Measurements from ENCODE around the gene CBL.

Gene CBL

DNA sequence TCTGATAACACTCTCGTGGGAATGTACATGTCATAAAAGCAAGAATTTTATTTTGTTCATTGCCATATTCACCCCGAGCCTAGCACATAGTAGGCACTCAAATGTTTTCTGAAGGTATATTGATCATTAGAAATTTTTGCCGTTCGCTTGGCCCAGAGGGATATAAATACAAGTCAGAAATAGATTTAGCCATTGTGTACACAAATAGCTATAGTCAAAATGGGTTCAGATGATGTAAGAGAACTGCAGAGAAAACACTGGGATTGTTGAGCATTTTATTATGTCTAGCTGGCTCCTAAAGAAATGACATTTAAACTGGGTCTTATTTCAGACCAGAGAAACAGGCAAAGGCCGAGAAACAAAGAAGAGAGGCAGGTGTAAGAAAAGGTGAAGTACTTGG lies 61.5 kb downstream of the CBL start:
- H3K4me1 ChIP-seq (ENCODE audit: control insufficient read depth, insufficient read depth, low read length, poor library complexity, severe bottlenecking): peaks cover 17% of the 10 kb centered on the region
- 85 to 88% methylated on average over 1 of the region's 5 CpGs for WGBS, 2 experiments (ENCODE audit: insufficient coverage in 2 of 2)

DNA sequence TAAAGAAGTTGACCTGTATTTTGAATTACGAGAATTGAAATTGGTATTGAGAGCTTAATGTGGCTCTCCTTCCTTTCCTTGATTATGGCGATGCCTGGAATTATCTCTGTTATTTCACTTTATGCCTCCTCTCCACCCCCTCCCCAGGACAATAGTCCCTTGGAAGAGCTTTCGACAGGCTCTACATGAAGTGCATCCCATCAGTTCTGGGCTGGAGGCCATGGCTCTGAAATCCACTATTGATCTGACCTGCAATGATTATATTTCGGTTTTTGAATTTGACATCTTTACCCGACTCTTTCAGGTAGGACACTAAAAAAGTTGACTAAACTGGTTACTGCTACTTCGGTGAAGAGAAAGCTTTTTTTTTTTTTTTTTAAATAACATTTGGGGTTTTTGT lies 67.6 kb downstream of the CBL start:
- no peaks in the 10 kb centered on the region for H3K4me1 ChIP-seq (ENCODE audit: control insufficient read depth, insufficient read depth, low read length, poor library complexity, severe bottlenecking)
- no peaks in the 10 kb centered on the region for H3K9me3 ChIP-seq (ENCODE audit: control insufficient read depth, low read length)
- peaks cover 68% of the 10 kb centered on the region for H3K36me3 ChIP-seq (ENCODE audit: control insufficient read depth, insufficient read depth, low read length)
- H3K27ac ChIP-seq (ENCODE audit: low read depth, low read length, severe bottlenecking): no peak overlapping the region
- no peak overlapping the region for H3K4me3 ChIP-seq (ENCODE audit: extremely low read depth, insufficient read depth, low read length, poor library complexity, severe bottlenecking)
- WGBS, 2 experiments (ENCODE audit: insufficient coverage in 2 of 2): 100% methylated on average over 3 of the region's 6 CpGs

More for the DNA sequence above, 61.5 kb downstream of the CBL start:
- Histone ChIP-seq H3K9me3 (ENCODE audit: control insufficient read depth, low read length) (no peaks in the 10 kb centered on the region), H3K27ac (ENCODE audit: low read depth, low read length, severe bottlenecking) (no peak overlapping the region), H3K4me3 (ENCODE audit: extremely low read depth, insufficient read depth, low read length, poor library complexity, severe bottlenecking) (no peak overlapping the region), H3K36me3 (ENCODE audit: control insufficient read depth, insufficient read depth, low read length) (peaks cover 11% of the 10 kb centered on the region)

DNA sequence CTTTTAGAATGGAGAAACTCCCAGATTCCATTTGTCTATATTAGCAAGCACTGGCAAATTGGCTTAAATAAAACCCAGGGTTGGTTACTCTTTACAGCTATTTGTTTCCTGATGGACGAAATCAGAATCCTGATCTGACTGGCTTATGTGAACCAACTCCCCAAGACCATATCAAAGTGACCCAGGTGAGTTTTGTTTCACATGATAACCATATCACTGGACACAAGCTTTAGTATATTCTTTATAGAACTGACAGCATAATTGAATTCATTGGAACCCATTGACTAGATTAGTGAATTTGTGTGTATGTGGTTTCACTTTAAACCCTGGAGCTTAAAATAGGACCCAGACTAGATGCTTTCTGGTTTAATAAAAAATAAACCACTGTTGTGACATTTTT lies 71.5 kb downstream of the CBL start:
- H3K4me1 ChIP-seq (ENCODE audit: control insufficient read depth, insufficient read depth, low read length, poor library complexity, severe bottlenecking): no peaks in the 10 kb centered on the region
- WGBS, 2 experiments (ENCODE audit: insufficient coverage in 2 of 2): no CpG with 5 or more reads among the region's 1 CpG
- peaks cover 75% of the 10 kb centered on the region for H3K36me3 ChIP-seq (ENCODE audit: control insufficient read depth, insufficient read depth, low read length)
- no peaks in the 10 kb centered on the region for H3K9me3 ChIP-seq (ENCODE audit: control insufficient read depth, low read length)
- H3K27ac ChIP-seq (ENCODE audit: low read depth, low read length, severe bottlenecking): no peak overlapping the region
- H3K4me3 ChIP-seq (ENCODE audit: extremely low read depth, insufficient read depth, low read length, poor library complexity, severe bottlenecking): no peak overlapping the region

DNA sequence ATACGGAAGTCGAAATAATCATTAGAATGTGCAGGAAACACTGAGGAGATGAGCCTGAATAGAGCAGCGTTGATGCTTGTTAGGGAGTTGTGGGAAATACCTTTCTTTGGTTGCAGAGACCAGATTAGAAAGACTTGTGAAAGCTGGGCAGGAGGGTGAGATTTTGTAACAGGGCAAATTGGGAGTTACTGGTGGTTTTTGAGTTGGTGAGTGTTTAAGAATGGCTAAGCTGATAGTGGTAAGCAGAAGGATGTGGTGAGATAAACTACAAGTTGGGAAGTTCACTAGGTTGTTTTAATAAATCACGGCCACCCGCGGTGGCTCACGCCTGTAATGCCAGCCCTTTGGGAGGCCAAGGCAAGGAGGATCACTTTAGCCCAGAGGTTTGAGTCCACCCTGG lies 76.4 kb downstream of the CBL start:
- H3K27ac ChIP-seq (ENCODE audit: low read depth, low read length, severe bottlenecking): no peak overlapping the region
- no peaks in the 10 kb centered on the region for H3K4me1 ChIP-seq (ENCODE audit: control insufficient read depth, insufficient read depth, low read length, poor library complexity, severe bottlenecking)
- H3K36me3 ChIP-seq (ENCODE audit: control insufficient read depth, insufficient read depth, low read length): peaks cover 67% of the 10 kb centered on the region
- WGBS, 2 experiments (ENCODE audit: insufficient coverage in 2 of 2): 95 to 96% methylated on average over 7 of the region's 7 CpGs
- H3K9me3 ChIP-seq (ENCODE audit: control insufficient read depth, low read length): no peaks in the 10 kb centered on the region
- no peak overlapping the region for H3K4me3 ChIP-seq (ENCODE audit: extremely low read depth, insufficient read depth, low read length, poor library complexity, severe bottlenecking)

DNA sequence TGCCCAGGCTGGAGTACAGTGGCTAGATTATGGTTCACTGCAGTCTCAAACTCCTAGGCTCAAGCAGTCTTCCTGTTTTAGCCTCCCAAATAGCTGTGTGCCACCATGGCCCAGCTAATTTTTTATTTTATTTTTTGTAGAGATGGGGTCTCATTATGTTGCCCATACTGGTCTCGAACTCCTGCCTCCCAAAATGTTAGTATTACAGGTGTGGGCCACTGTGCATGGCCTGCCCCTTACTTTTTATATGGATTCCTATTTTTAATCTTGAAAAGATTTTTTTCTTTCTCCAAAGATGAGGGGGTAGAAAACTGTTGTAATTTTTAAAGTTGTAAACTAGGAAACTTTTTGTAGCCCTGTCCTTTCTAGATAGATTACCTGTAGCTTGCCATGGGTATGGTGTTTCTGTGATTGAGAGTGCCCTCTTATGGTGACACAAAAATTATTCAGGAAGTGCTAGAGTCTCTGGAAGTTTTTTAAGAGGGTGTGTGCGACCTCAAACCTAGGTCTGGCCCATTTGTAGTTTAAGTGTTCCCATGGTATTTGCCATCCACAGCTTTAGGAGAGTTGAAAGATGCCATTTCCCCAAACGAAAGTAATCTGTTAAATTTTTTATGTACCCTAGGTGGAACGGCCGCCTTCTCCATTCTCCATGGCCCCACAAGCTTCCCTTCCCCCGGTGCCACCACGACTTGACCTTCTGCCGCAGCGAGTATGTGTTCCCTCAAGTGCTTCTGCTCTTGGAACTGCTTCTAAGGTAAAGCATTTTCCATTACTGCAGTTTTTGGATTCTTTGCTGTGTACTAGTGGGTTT lies 78.4 kb downstream of the CBL start:
- WGBS, 2 experiments (ENCODE audit: insufficient coverage in 2 of 2): 84 to 89% methylated on average over 4 to 5 of the region's 9 CpGs
- no peak overlapping the region for H3K4me3 ChIP-seq (ENCODE audit: extremely low read depth, insufficient read depth, low read length, poor library complexity, severe bottlenecking)
- peaks cover 61% of the 10 kb centered on the region for H3K36me3 ChIP-seq (ENCODE audit: control insufficient read depth, insufficient read depth, low read length)
- H3K9me3 ChIP-seq (ENCODE audit: control insufficient read depth, low read length): no peaks in the 10 kb centered on the region
- no peak overlapping the region for H3K27ac ChIP-seq (ENCODE audit: low read depth, low read length, severe bottlenecking)
- H3K4me1 ChIP-seq (ENCODE audit: control insufficient read depth, insufficient read depth, low read length, poor library complexity, severe bottlenecking): no peaks in the 10 kb centered on the region

DNA sequence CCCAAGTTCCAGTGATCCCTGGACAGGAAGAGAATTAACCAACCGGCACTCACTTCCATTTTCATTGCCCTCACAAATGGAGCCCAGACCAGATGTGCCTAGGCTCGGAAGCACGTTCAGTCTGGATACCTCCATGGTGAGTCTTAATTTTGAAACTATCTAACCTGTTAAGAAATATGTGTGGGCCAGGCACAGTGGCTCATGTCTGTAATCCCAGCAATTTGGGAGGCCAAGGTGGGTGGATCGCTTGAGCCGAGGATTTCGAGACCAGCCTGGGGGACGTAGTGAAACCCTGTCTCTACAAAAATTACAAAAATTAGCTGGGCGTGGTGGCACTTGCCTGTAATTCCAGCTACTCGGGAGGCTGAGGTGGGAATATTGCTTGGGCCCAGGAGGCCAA lies 79.3 kb downstream of the CBL start:
- Histone ChIP-seq H3K4me1 (ENCODE audit: control insufficient read depth, insufficient read depth, low read length, poor library complexity, severe bottlenecking) (no peaks in the 10 kb centered on the region), H3K36me3 (ENCODE audit: control insufficient read depth, insufficient read depth, low read length) (peaks cover 64% of the 10 kb centered on the region)
- WGBS, 2 experiments (ENCODE audit: insufficient coverage in 2 of 2): 94 to 100% methylated on average over 6 to 9 of the region's 9 CpGs

DNA sequence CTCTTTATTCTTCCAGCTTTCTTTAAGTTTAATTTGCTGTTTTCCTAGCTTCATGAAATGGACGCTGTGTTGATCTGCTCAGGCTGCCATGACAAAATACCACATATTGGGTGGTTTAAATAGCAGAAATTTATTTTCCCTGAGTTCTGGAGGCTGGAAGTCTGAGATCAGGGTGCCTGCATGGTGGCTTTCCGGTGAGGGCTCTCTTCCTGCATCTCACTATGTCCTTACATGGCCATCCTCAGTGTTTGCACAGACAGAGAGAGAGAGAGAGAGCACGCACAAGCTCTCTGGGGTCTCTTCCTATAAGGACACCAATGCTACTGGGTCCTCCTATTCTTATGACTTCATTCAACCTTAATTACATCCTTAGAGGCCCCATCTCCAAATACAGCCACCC lies 82.1 kb downstream of the CBL start:
- Histone ChIP-seq H3K27ac (ENCODE audit: low read depth, low read length, severe bottlenecking) (no peak overlapping the region), H3K36me3 (ENCODE audit: control insufficient read depth, insufficient read depth, low read length) (peaks cover 80% of the 10 kb centered on the region), H3K9me3 (ENCODE audit: control insufficient read depth, low read length) (no peaks in the 10 kb centered on the region), H3K4me1 (ENCODE audit: control insufficient read depth, insufficient read depth, low read length, poor library complexity, severe bottlenecking) (no peaks in the 10 kb centered on the region), H3K4me3 (ENCODE audit: extremely low read depth, insufficient read depth, low read length, poor library complexity, severe bottlenecking) (no peak overlapping the region)
- WGBS, 2 experiments (ENCODE audit: insufficient coverage in 2 of 2): 83 to 100% methylated on average over 1 of the region's 3 CpGs

More for the DNA sequence above, 79.3 kb downstream of the CBL start:
- Histone ChIP-seq H3K4me3 (ENCODE audit: extremely low read depth, insufficient read depth, low read length, poor library complexity, severe bottlenecking) (no peak overlapping the region), H3K27ac (ENCODE audit: low read depth, low read length, severe bottlenecking) (no peak overlapping the region), H3K9me3 (ENCODE audit: control insufficient read depth, low read length) (no peaks in the 10 kb centered on the region)

DNA sequence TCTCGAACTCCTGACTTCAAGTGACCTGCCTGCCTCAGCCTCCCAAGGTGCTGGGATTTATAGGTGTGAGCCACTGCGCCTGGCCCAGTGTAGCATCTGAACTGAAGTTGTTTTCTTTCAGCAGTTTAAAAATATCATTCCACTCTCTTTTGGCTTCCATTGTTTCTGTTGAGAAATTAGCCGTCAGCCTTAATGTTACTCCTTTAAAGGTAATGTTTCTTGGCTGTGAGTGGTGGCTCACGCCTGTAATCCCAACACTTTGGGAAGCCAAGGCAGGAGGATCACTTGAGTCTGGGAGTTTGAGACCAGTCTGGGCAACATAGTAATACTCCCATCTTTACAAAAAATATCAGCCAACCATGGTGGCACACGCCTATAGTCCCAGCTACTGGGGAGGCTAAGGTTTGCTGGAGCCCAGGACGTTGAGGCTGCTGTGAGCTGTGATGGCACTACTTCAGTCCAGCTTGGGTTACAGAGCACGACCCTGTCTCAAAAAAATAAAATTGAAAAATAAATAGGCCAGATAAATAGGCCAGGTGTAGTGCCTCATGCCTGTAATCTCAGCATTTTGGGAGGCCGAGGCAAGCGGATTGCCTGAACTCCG lies 84.9 kb downstream of the CBL start:
- no peaks in the 10 kb centered on the region for H3K4me1 ChIP-seq (ENCODE audit: control insufficient read depth, insufficient read depth, low read length, poor library complexity, severe bottlenecking)
- no peak overlapping the region for H3K27ac ChIP-seq (ENCODE audit: low read depth, low read length, severe bottlenecking)
- H3K36me3 ChIP-seq (ENCODE audit: control insufficient read depth, insufficient read depth, low read length): peaks cover 87% of the 10 kb centered on the region
- no peaks in the 10 kb centered on the region for H3K9me3 ChIP-seq (ENCODE audit: control insufficient read depth, low read length)
- WGBS, 2 experiments (ENCODE audit: insufficient coverage in 2 of 2): 93 to 95% methylated on average over 6 to 9 of the region's 10 CpGs
- no peak overlapping the region for H3K4me3 ChIP-seq (ENCODE audit: extremely low read depth, insufficient read depth, low read length, poor library complexity, severe bottlenecking)

DNA sequence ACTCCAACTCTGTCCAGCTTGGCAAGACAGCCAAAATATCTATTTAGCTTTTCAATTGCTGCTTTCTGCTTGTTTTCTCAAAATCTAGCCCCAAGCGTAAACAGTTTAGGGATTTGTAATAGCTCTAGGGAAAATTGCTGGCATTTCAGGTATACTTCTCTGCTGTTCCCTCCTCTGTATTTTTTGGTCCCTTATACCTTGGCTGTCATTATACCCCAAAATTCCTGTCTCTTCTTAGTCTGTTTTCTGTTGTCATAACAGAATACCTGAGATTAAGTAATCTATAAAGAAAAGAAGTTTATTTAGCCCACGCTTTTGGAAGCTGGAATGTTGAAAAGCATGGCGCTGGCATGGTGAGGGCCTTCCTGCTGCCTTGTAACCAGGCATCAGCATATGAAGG lies 87.3 kb downstream of the CBL start:
- no peaks in the 10 kb centered on the region for H3K9me3 ChIP-seq (ENCODE audit: control insufficient read depth, low read length)
- H3K4me1 ChIP-seq (ENCODE audit: control insufficient read depth, insufficient read depth, low read length, poor library complexity, severe bottlenecking): no peaks in the 10 kb centered on the region
- H3K36me3 ChIP-seq (ENCODE audit: control insufficient read depth, insufficient read depth, low read length): peaks cover 88% of the 10 kb centered on the region
- H3K27ac ChIP-seq (ENCODE audit: low read depth, low read length, severe bottlenecking): no peak overlapping the region
- WGBS, 2 experiments (ENCODE audit: insufficient coverage in 2 of 2): 86 to 100% methylated on average over 2 to 3 of the region's 3 CpGs
- no peak overlapping the region for H3K4me3 ChIP-seq (ENCODE audit: extremely low read depth, insufficient read depth, low read length, poor library complexity, severe bottlenecking)

DNA sequence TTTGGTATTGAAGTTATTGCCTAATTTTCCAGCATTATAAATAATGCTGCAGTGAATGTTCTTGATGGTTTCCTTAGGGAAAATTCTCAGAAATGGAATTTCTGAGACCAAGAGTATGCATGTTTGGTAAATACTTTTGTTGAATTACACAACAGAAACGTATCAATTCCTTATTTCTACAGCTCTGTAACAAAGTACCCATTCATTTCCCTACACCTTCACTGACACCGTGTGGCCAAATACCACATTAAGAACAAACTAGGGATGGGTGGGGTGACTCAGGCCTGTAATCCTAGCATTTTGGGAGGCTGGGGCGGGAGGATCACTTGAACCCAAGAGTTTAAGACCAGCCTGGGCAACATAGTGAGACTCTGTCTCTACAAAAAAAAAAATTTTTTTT lies 89.0 kb downstream of the CBL start:
- H3K36me3 ChIP-seq (ENCODE audit: control insufficient read depth, insufficient read depth, low read length): peaks cover 92% of the 10 kb centered on the region
- WGBS, 2 experiments (ENCODE audit: insufficient coverage in 2 of 2): no CpG with 5 or more reads among the region's 3 CpGs
- H3K4me3 ChIP-seq (ENCODE audit: extremely low read depth, insufficient read depth, low read length, poor library complexity, severe bottlenecking): no peak overlapping the region
- H3K9me3 ChIP-seq (ENCODE audit: control insufficient read depth, low read length): no peaks in the 10 kb centered on the region
- H3K27ac ChIP-seq (ENCODE audit: low read depth, low read length, severe bottlenecking): no peak overlapping the region
- H3K4me1 ChIP-seq (ENCODE audit: control insufficient read depth, insufficient read depth, low read length, poor library complexity, severe bottlenecking): no peaks in the 10 kb centered on the region

DNA sequence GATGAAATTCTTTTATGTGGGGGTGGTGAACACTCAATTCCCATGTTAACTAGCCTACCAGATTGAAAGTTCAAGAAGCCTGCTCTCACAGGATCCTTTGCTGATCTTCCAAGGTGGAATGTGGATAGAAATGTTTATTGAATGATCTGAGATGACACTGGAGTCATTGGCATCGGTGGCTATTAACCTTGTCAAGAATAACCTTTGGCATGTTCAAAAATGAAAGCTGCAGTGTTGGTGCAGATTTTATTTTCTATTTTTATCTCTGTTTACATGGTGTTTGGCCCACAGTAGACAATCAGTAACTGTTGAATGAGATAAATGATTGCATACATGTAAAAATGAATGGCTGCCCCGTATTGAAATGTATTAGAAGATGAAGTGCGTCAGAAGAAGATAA lies 91.8 kb downstream of the CBL start:
- 93 to 100% methylated on average over 1 to 3 of the region's 3 CpGs for WGBS, 2 experiments (ENCODE audit: insufficient coverage in 2 of 2)
- Histone ChIP-seq H3K4me3 (ENCODE audit: extremely low read depth, insufficient read depth, low read length, poor library complexity, severe bottlenecking) (no peak overlapping the region), H3K9me3 (ENCODE audit: control insufficient read depth, low read length) (no peaks in the 10 kb centered on the region), H3K36me3 (ENCODE audit: control insufficient read depth, insufficient read depth, low read length) (peaks cover 95% of the 10 kb centered on the region), H3K27ac (ENCODE audit: low read depth, low read length, severe bottlenecking) (no peak overlapping the region), H3K4me1 (ENCODE audit: control insufficient read depth, insufficient read depth, low read length, poor library complexity, severe bottlenecking) (no peaks in the 10 kb centered on the region)
